Measurements from ENCODE around the gene PRG2. TPM values are rescaled to one million over a fixed set of nuclear protein-coding genes. Genes with fewer than 3 reads are reported as not detected.
A peak's percentile ranks its signal among the peaks of the same experiment; 100 is the strongest.
"Not testable (repeated sequence)": the region's sequence is repeated elsewhere in the genome, so short reads cannot be mapped to it uniquely, and the experiment has no call there.

Gene PRG2
- total RNA-seq, 1 donor from 2014 or later, result not detected

GRCh38 chr11:57421066-57421465 lies 30.6 kb upstream of the PRG2 start:
- DNase-seq (ENCODE audit: low read depth), result no peak

GRCh38 chr11:57419146-57419545 lies 28.7 kb upstream of the PRG2 start:
- no peak for DNase-seq (ENCODE audit: low read depth)

GRCh38 chr11:57418131-57418530 lies 27.7 kb upstream of the PRG2 start:
- DNase-seq (ENCODE audit: low read depth), result no peak

GRCh38 chr11:57417056-57417455 lies 26.6 kb upstream of the PRG2 start:
- DNase-seq (ENCODE audit: low read depth), result no peak

- DNase-seq (ENCODE audit: low read depth), result no peak
Measured at GRCh38 chr11:57416436-57416835, 26.0 kb upstream of the PRG2 start.

- DNase-seq (ENCODE audit: low read depth), result no peak
Measured at GRCh38 chr11:57414612-57415212, 24.3 kb upstream of the PRG2 start.

- no peak for DNase-seq (ENCODE audit: low read depth)
Measured at GRCh38 chr11:57413681-57414080, 23.2 kb upstream of the PRG2 start.

- DNase-seq (ENCODE audit: low read depth), result peak; percentile 86
Measured at GRCh38 chr11:57410287-57410686, 19.8 kb upstream of the PRG2 start.

GRCh38 chr11:57409321-57410100 lies 19.1 kb upstream of the PRG2 start:
- DNase-seq (ENCODE audit: low read depth), result no peak

- DNase-seq (ENCODE audit: low read depth), result no peak
Measured at GRCh38 chr11:57408771-57409170, 18.3 kb upstream of the PRG2 start.

GRCh38 chr11:57407941-57408475 lies 17.6 kb upstream of the PRG2 start:
- no peak for DNase-seq (ENCODE audit: low read depth)

- no peak for DNase-seq (ENCODE audit: low read depth)
Measured at GRCh38 chr11:57407010-57407920, 16.8 kb upstream of the PRG2 start.

GRCh38 chr11:57406337-57406904 lies 16.0 kb upstream of the PRG2 start:
- no peak for DNase-seq (ENCODE audit: low read depth)

- no peak for DNase-seq (ENCODE audit: low read depth)
Measured at GRCh38 chr11:57405271-57405860, 14.9 kb upstream of the PRG2 start.

GRCh38 chr11:57403802-57404147 lies 13.3 kb upstream of the PRG2 start:
- DNase-seq (ENCODE audit: low read depth), result no peak

GRCh38 chr11:57403003-57403801 lies 12.8 kb upstream of the PRG2 start:
- not testable (repeated sequence) for DNase-seq (ENCODE audit: low read depth)

- no peak for DNase-seq (ENCODE audit: low read depth)
Measured at GRCh38 chr11:57402188-57403002, 11.9 kb upstream of the PRG2 start.

GRCh38 chr11:57399972-57400578 lies 9.6 kb upstream of the PRG2 start:
- DNase-seq (ENCODE audit: low read depth), result no peak

GRCh38 chr11:57399221-57399620 lies 8.8 kb upstream of the PRG2 start:
- DNase-seq (ENCODE audit: low read depth), result no peak
